Psoas muscle (tissue), 8 donors: Measurements from ENCODE around the gene MAST4. TPM values are rescaled to one million over a fixed set of nuclear protein-coding genes. Genes with fewer than 3 reads are reported as not detected.

Experiments used
- ATAC-seq, 4 donors: fragments of 200-7000 bp; cut with Tn5 transposase; one replicate each; pipeline ENCODE4 v1.9.1; 2020; ENCODE audit warnings: moderate library complexity in 3 of 4, mild to moderate bottlenecking in 2 of 4
- DNase-seq, 2 donors: peaks; one replicate each; pipeline ENCODE4 v3.0.0-alpha.2; 2020
- H3K27ac ChIP-seq: fragments of 200-600 bp; one replicate; pipeline ENCODE4 v1.8.0; 2022
- H3K27me3 ChIP-seq, 3 donors: fragments of 200-600 bp in 1 of 3; one replicate each; pipeline versions ENCODE4 v1.6.1 to v1.8.0; 2013 to 2022; ENCODE audit warnings: low read length in 2 of 3, mild to moderate bottlenecking in 2 of 3, moderate library complexity in 1 of 3; ENCODE audit not compliant: insufficient read depth in 3 of 3
- H3K36me3 ChIP-seq, 2 donors: fragments of 200-600 bp in 1 of 2; one replicate each; pipeline versions ENCODE4 v1.6.1 to v1.8.0; 2013 to 2022; ENCODE audit warnings: low read depth in 1 of 2, mild to moderate bottlenecking in 1 of 2, moderate library complexity in 1 of 2; ENCODE audit not compliant: insufficient read depth in 1 of 2
- H3K4me1 ChIP-seq: fragments of 200-600 bp; one replicate; pipeline ENCODE4 v1.8.0; 2022
- H3K4me3 ChIP-seq: fragments of 200-600 bp; one replicate; pipeline ENCODE4 v1.8.0; 2022; ENCODE audit warnings: mild to moderate bottlenecking
- H3K9me3 ChIP-seq: fragments of 200-600 bp; one replicate; pipeline ENCODE4 v1.8.0; 2022
- WGBS, 3 donors: extraction: QIAGEN DNeasy Blood & Tissue Kit; methylation state at CpG; one replicate each; pipeline versions ENCODE4 v1.1.6 to v1.1.7; 2013; 5-methylcytosine and 5-hydroxymethylcytosine counted together
- intact Hi-C, 2 donors: fragments of 100-400 bp; cut with DNase I; formaldehyde crosslinking; loops; one replicate each; pipeline versions ENCODE4 v1.11.0 to v1.14.2; 2022
- polyA plus RNA-seq, 3 donors: library from polyadenylated mRNA; stranded (reverse); fragments of 200-250 nt; gene quantifications; one replicate each; pipeline ENCODE4 v1.2.3, GENCODE V29; 2013
- total RNA-seq, 4 donors: library from RNA; stranded (reverse); fragmentation: NEBNext Ultra II Directional in 2 of 4; extraction: Animal tissue kit (Norgen Biotek cat#: 25700) in 2 of 4; gene quantifications; one replicate each; pipeline versions ENCODE4 v1.2.1 to v1.2.4, GENCODE V29; 2021 to 2023
- TF ChIP-seq, protein P1 (sequence below): fragments of 200-600 bp; IDR thresholded peaks from one replicate; pipeline ENCODE4 v1.8.0; 2022; ENCODE audit warnings: antibody characterized with exemption
- donor health status: healthy with polysubstance abuse.
- donor health status: DM: no; HTN: no; CAD: no; lungs with moderate emphysema.
- donor health status: Bipolar disorder and iron deficiency.
- donor health status: healthy.
- donor health status: DM: yes; HTN: yes; CAD: no.
- donor health status: DM: no; HTN: no; CAD: no.
- donor health status: DM: no; HTN: no; CAD: no.
- donor health status: DM: yes; HTN: yes; CAD: no.

Gene MAST4
- total and polyA plus RNA-seq, 7 donors: 3.2 to 123 (median 12.1) TPM

GRCh38 chr5:66945389-66946349 lies 349.5 kb downstream of the MAST4 start:
- intact Hi-C loops: no loop called here

DNA sequence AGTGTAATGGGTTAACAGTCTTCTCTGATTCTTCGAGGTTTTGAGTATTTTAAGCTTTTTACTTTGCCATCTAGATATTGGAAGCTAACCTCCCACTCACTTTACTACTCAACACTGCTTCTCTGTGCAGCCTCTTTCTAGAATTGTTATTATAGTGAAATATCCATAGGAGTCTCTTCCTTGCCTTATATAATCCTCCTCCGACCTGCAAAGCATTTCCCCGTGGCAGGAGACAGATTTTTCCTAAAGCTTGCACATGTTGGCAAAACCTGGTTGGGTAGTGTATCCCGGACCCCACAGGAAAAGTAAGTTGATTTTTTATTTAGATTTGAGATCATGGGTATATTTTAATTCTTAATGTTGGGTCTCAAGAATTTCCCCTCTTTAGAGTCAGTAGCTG lies 351.3 kb downstream of the MAST4 start:
- no peaks in the 10 kb centered on the region for H3K27me3 ChIP-seq
- H3K27ac ChIP-seq: no peak overlapping the region
- intact Hi-C loops: no loop called here
- 59 to 70% (median 68%) methylated on average over 4 of the region's 4 CpGs for WGBS, 3 donors
- TF ChIP-seq, protein P1, sequence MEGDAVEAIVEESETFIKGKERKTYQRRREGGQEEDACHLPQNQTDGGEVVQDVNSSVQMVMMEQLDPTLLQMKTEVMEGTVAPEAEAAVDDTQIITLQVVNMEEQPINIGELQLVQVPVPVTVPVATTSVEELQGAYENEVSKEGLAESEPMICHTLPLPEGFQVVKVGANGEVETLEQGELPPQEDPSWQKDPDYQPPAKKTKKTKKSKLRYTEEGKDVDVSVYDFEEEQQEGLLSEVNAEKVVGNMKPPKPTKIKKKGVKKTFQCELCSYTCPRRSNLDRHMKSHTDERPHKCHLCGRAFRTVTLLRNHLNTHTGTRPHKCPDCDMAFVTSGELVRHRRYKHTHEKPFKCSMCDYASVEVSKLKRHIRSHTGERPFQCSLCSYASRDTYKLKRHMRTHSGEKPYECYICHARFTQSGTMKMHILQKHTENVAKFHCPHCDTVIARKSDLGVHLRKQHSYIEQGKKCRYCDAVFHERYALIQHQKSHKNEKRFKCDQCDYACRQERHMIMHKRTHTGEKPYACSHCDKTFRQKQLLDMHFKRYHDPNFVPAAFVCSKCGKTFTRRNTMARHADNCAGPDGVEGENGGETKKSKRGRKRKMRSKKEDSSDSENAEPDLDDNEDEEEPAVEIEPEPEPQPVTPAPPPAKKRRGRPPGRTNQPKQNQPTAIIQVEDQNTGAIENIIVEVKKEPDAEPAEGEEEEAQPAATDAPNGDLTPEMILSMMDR: no peak
- no peak for ATAC-seq
- no peaks in the 10 kb centered on the region for H3K4me1 ChIP-seq
- no peak for DNase-seq
- H3K4me3 ChIP-seq: no peak overlapping the region
- no peaks in the 10 kb centered on the region for H3K9me3 ChIP-seq
- no peaks in the 10 kb centered on the region for H3K36me3 ChIP-seq

More at GRCh38 chr5:66945389-66946349, 349.5 kb downstream of the MAST4 start:
- TF ChIP-seq, protein P1: no peak
- Histone ChIP-seq H3K27me3 (no peaks in the 10 kb centered on the region), H3K9me3 (peaks cover 2% of the 10 kb centered on the region), H3K36me3 (no peaks in the 10 kb centered on the region), H3K27ac (no peak overlapping the region), H3K4me1 (no peaks in the 10 kb centered on the region), H3K4me3 (no peak overlapping the region)
- no peak for ATAC-seq
- DNase-seq: no peak
- 61 to 68% (median 64%) methylated on average over 7 of the region's 7 CpGs for WGBS, 3 donors

DNA sequence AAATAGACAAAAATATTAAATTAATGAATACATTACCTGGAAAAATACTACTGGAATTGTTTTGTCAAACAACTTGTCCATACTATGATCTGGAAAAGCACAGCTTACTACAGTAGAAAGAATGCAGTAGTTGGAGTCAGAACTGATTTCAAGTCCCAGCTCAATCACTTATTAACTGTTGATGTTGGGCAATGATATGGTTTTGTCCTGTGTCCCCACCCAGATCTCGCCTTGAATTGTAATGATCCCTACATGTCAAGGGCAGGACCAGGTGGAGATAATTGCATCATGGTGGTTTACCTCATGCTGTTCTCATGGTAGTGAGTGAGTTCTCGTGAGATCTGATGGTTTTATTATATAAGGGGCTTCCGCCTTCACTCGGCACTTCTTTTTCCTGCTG lies 352.9 kb downstream of the MAST4 start:
- Histone ChIP-seq H3K27me3 (no peaks in the 10 kb centered on the region), H3K27ac (no peak overlapping the region), H3K9me3 (no peaks in the 10 kb centered on the region), H3K4me3 (no peak overlapping the region), H3K4me1 (no peaks in the 10 kb centered on the region), H3K36me3 (no peaks in the 10 kb centered on the region)
- no peak for DNase-seq
- no peak for ATAC-seq
- intact Hi-C loops: no loop called here
- TF ChIP-seq, protein P1: no peak
- 89 to 96% (median 93%) methylated on average over 4 of the region's 4 CpGs for whole genome bisulfite sequencing, 3 donors

DNA sequence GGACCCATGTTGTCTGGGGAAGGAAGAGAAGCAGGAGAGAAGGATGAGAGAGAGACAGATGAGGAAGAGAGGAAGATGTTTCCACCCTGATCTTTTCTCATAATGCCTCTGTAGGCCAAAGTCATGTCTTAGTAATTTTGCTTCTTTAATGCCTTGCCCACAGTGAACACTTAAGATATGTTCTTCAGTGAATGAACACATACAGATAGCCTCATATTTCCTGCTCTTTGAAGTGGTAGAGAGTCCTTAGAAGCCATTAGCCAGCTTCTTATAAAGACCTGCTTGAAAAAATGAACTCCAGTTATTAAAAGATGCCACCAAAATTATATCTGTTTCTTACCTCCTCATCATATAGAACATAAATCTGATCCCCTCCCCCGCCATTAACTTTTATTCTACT lies 356.0 kb downstream of the MAST4 start:
- intact Hi-C loops: no loop called here
- TF ChIP-seq, protein P1: no peak
- H3K4me1 ChIP-seq: no peaks in the 10 kb centered on the region
- no peaks in the 10 kb centered on the region for H3K9me3 ChIP-seq
- H3K27me3 ChIP-seq: no peaks in the 10 kb centered on the region
- H3K36me3 ChIP-seq: no peaks in the 10 kb centered on the region
- DNase-seq (no peak), ATAC-seq (no peak)
- no peak overlapping the region for H3K4me3 ChIP-seq
- 95 to 97% (median 96%) methylated on average over 1 of the region's 1 CpG for WGBS, 3 donors
- H3K27ac ChIP-seq: no peak overlapping the region
